Measurements from ENCODE around the gene OTOF.
"Not testable (repeated sequence)": the region's sequence is repeated elsewhere in the genome, so short reads cannot be mapped to it uniquely, and the experiment has no call there.

OTOF gene

GRCh38 chr2:26479131-26479788 is 1.3 kb upstream of the OTOF start:
- no peak for DNase-seq

GRCh38 chr2:26478366-26478765 is 442 bp upstream of the OTOF start:
- no peak for DNase-seq

GRCh38 chr2:26477126-26477910 is 606 bp downstream of the OTOF start:
- DNase-seq: no peak

- DNase-seq: no peak
These were observed 2.0 kb downstream of the OTOF start for GRCh38 chr2:26475832-26476501.

- no peak for DNase-seq
These were observed 2.9 kb downstream of the OTOF start for GRCh38 chr2:26475037-26475436.

GRCh38 chr2:26474261-26474785 is 3.6 kb downstream of the OTOF start:
- no peak for DNase-seq

- DNase-seq: no peak
These were observed 4.1 kb downstream of the OTOF start for GRCh38 chr2:26473796-26474195.

- DNase-seq: no peak
These were observed 4.9 kb downstream of the OTOF start for GRCh38 chr2:26472821-26473655.

- DNase-seq: no peak
These were observed 5.9 kb downstream of the OTOF start for GRCh38 chr2:26471766-26472706.

GRCh38 chr2:26471289-26471688 is 6.6 kb downstream of the OTOF start:
- DNase-seq: no peak

- DNase-seq: no peak
These were observed 7.2 kb downstream of the OTOF start for GRCh38 chr2:26470601-26471260.

GRCh38 chr2:26469955-26470354 is 8.0 kb downstream of the OTOF start:
- no peak for DNase-seq

GRCh38 chr2:26469092-26469710 is 8.7 kb downstream of the OTOF start:
- no peak for DNase-seq

GRCh38 chr2:26468544-26468943 is 9.4 kb downstream of the OTOF start:
- DNase-seq: not testable (repeated sequence)

GRCh38 chr2:26466662-26467310 is 11.1 kb downstream of the OTOF start:
- DNase-seq: no peak

GRCh38 chr2:26465981-26466471 is 11.9 kb downstream of the OTOF start:
- DNase-seq: no peak

GRCh38 chr2:26465266-26465925 is 12.5 kb downstream of the OTOF start:
- DNase-seq: no peak

- no peak for DNase-seq
These were observed 13.3 kb downstream of the OTOF start for GRCh38 chr2:26464390-26465265.

Measured in NCI-H1048 (cell line).